Heart left ventricle (tissue), 13 donors: ENCODE data around the gene PTPRD.

Experiments used
- CTCF ChIP-seq, 12 donors: fragments of 200-600 bp; sonication (generic) in 4 of 12; IDR thresholded peaks; one replicate each; pipeline versions ENCODE4 v1.5.0 to v1.8.0; 2018 to 2022; ENCODE audit warnings: antibody characterized with exemption in 12 of 12, mild to moderate bottlenecking in 5 of 12
- POLR2A ChIP-seq, 2 donors: fragments of 450-650 bp; IDR thresholded peaks; one replicate each; pipeline ENCODE4 v1.6.1; 2017; ENCODE audit warnings: antibody characterized with exemption in 2 of 2, mild to moderate bottlenecking in 2 of 2, moderate library complexity in 2 of 2
- donor health status: ischemic (EF 13 %, LVEDD 7.1; RV severe dilation, severe dysfunction).
- donor health status: DM: no; HTN: yes; CAD: no.
- donor health status: DM: no; HTN: no; CAD: no.
- donor health status: ischemic (EF 25% LVEDD 6.9; RV normal size, moderate dysfunction).
- donor health status: ischemic (EF 25% LVEDD 5.7; RV mildly dilated, moderate dysfunction).
- donor health status: ischemic (EF 35%, LVEDD 5.7; RV mildly dilated, moderate dysfunction).
- donor health status: nonischemic (EF 11% LVEDD 7.7; RV severe dilation, severe dysfunction).
- donor health status: DM: yes; HTN: yes; CAD: no.
- donor health status: PGD.
- donor health status: ischemic (EF 29% LVEDD 5.4; RV normal size, mild dysfunction).
- donor health status: nonischemic (EF 23%, LVEDD 6.1; RV moderate dilation, normal function).

GRCh38 chr9:10173561-10173960, 439.2 kb downstream of the PTPRD start:
- no peak for TF ChIP-seq CTCF (IDR thresholded peaks at IDR 0.05)
- TF ChIP-seq POLR2A (IDR thresholded peaks at IDR 0.05) = no peak
